H1 (cell line): ENCODE data around the gene TNNT1.

ENCODE experiments used
- CBX5 ChIP-seq: fragments of 300-800, 300-1000 bp; sonication (generic); IDR thresholded peaks from 2 replicates; pipeline ENCODE4 v1.7.1; 2016; ENCODE audit warnings: antibody characterized with exemption, low read length, low read depth
- CBX8 ChIP-seq: fragments of 300-800, 300-1000 bp; sonication (generic); IDR thresholded peaks from 2 replicates; pipeline ENCODE4 v1.7.1; 2016; ENCODE audit warnings: low read depth, low read length, borderline replicate concordance
- CEBPB ChIP-seq: IDR thresholded peaks from 2 replicates; pipeline ENCODE4 v1.6.1; 2012; ENCODE audit warnings: low read depth, low read length
- EZH2 ChIP-seq: fragments of 200-600 bp; sonication (generic); IDR thresholded peaks from 2 replicates; pipeline ENCODE4 v1.7.1; 2012; ENCODE audit warnings: low read depth, mild to moderate bottlenecking, moderate library complexity, low read length, inconsistent platforms; ENCODE audit not compliant: severe bottlenecking
- KDM4A ChIP-seq: IDR thresholded peaks from one replicate; pipeline ENCODE4 v1.7.1; 2012; ENCODE audit warnings: low read depth, mild to moderate bottlenecking, moderate library complexity, low read length, inconsistent platforms; ENCODE audit not compliant: severe bottlenecking
- NRF1 ChIP-seq: IDR thresholded peaks from 2 replicates; pipeline ENCODE4 v1.6.1; 2011; ENCODE audit warnings: mild to moderate bottlenecking, low read depth, low read length, improper control_type of control experiment
- POLR2A ChIP-seq, 2 experiments: IDR thresholded peaks; 1 replicate in 1 of 2; 2 replicates in 1 of 2; pipeline ENCODE4 v1.6.1; 2011; ENCODE audit warnings: low read depth in 2 of 2, low read length in 2 of 2, mild to moderate bottlenecking in 2 of 2; ENCODE audit errors: control extremely low read depth in 1 of 2
- POLR2AphosphoS5 ChIP-seq: IDR thresholded peaks from 2 replicates; pipeline ENCODE4 v1.6.1; 2011; ENCODE audit warnings: low read depth, low read length
- RXRA ChIP-seq: IDR thresholded peaks from 2 replicates; pipeline ENCODE4 v1.6.1; 2011; ENCODE audit warnings: low read depth, mild to moderate bottlenecking, low read length, moderate library complexity; ENCODE audit not compliant: insufficient read depth
- SIN3A ChIP-seq, 2 experiments: IDR thresholded peaks in 1 of 2; conservative IDR thresholded peaks in 1 of 2; 2 replicates each; pipeline ENCODE4 v1.6.1; 2011 to 2012; ENCODE audit warnings: low read length in 2 of 2, improper control_type of control experiment in 1 of 2, low read depth in 1 of 2, mild to moderate bottlenecking in 1 of 2
- SP1 ChIP-seq: IDR thresholded peaks from 2 replicates; pipeline ENCODE4 v1.6.1; 2011; ENCODE audit warnings: low read depth, low read length
- YY1 ChIP-seq: IDR thresholded peaks from 2 replicates; pipeline ENCODE4 v1.6.1; 2011; ENCODE audit warnings: low read depth, mild to moderate bottlenecking, low read length
- TF ChIP-seq, protein P1 (sequence below), 3 experiments: IDR thresholded peaks; 1 replicate in 2 of 3; 2 replicates in 1 of 3; pipeline versions ENCODE4 v1.5.1 to v1.6.1; 2011; ENCODE audit warnings: low read length in 3 of 3, mild to moderate bottlenecking in 3 of 3, inconsistent platforms in 2 of 3, low read depth in 1 of 3, moderate library complexity in 1 of 3; ENCODE audit not compliant: insufficient read depth in 1 of 3; ENCODE audit errors: control extremely low read depth in 1 of 3

DNA sequence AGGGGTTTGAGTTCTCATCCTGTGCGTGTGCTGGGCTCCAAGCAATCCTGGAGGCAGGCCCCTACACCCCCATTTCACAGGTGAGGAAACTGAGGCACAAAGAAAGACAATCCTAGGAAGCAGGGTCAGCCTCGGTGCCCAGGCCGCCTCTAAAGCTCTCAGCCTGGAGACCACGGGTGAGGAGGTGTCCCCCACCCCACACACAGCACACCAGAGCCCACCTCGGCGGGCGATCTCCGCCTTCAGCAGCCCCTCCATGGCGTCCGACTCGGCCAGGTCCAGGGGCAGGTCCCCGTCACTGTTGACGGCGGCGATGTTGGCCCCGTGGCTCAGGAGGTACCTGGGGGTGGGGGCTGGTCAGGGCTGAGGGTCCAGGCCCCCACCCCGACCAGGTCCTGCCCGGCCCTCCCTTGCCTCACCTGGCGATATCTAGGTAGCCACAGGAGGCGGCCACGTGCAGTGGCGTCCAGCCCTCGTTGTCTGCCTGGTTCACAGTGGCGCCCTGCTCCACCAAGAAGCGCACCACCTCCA lies 36.7 kb downstream of the TNNT1 start:
- TF ChIP-seq POLR2A (IDR thresholded peaks at IDR 0.05; ENCODE audit: control extremely low read depth in 1 of 2, low read depth in 2 of 2, low read length in 2 of 2) (no peak), YY1 (no peak), POLR2AphosphoS5 (no peak), NRF1 (no peak), RXRA (no peak), CEBPB (no peak), CBX5 (no peak), CBX8 (no peak), SP1 (no peak), EZH2 (no peak), SIN3A (conservative IDR thresholded peaks at IDR 0.05 in 1 of 2, IDR thresholded peaks at IDR 0.05 in 1 of 2; ENCODE audit: low read depth in 1 of 2, low read length in 2 of 2) (no peak), KDM4A (no peak)
- TF ChIP-seq, protein P1, sequence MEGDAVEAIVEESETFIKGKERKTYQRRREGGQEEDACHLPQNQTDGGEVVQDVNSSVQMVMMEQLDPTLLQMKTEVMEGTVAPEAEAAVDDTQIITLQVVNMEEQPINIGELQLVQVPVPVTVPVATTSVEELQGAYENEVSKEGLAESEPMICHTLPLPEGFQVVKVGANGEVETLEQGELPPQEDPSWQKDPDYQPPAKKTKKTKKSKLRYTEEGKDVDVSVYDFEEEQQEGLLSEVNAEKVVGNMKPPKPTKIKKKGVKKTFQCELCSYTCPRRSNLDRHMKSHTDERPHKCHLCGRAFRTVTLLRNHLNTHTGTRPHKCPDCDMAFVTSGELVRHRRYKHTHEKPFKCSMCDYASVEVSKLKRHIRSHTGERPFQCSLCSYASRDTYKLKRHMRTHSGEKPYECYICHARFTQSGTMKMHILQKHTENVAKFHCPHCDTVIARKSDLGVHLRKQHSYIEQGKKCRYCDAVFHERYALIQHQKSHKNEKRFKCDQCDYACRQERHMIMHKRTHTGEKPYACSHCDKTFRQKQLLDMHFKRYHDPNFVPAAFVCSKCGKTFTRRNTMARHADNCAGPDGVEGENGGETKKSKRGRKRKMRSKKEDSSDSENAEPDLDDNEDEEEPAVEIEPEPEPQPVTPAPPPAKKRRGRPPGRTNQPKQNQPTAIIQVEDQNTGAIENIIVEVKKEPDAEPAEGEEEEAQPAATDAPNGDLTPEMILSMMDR (IDR thresholded peaks at IDR 0.05; ENCODE audit: control extremely low read depth in 1 of 3, insufficient read depth in 1 of 3, low read depth in 1 of 3, low read length in 3 of 3) = no peak
